HepG2 (cell line): ENCODE results near the gene P4HB. TPM values are rescaled to one million over a fixed set of nuclear protein-coding genes. Genes with fewer than 3 reads are reported as not detected.

ENCODE experiments used
- ATAC-seq: fragments of 200-7000 bp; cut with Tn5 transposase; 3 replicates; pipeline ENCODE4 v1.9.1; 2020; ENCODE audit warnings: mild to moderate bottlenecking, moderate library complexity
- BruUV-seq: library from RNA; stranded (reverse); fragments of 400-500 nt; replicated peaks from 2 replicates; lab custom pipeline; 2021; lab: Mats Ljungman, UMichigan
- CTCF ChIA-PET: fragments of 300-600 bp; formaldehyde crosslinking; extraction: SDS; loops from one replicate; lab custom pipeline; 2021; ENCODE audit warnings: low total read pairs, inconsistent platforms, low intra/inter-chr PET ratio; lab: Yijun Ruan, JAX
- POLR2A ChIA-PET: fragments of 350-600 bp; sonication (Branson Sonifier 250); formaldehyde crosslinking; loops from one replicate; lab custom pipeline; 2020; ENCODE audit warnings: antibody characterized with exemption, inconsistent platforms; lab: Yijun Ruan, JAX
- DNase-seq: peaks from one replicate; pipeline ENCODE4 v3.0.0-alpha.2; 2015; ENCODE audit warnings: low spot score
- FAIRE-seq: peaks from 3 replicates; lab custom pipeline; 2011; peaks lifted over from hg19 to GRCh38; lab: Jason Lieb, UNC
- H2AFZ ChIP-seq: one replicate; pipeline ENCODE4 v1.6.1; 2011; ENCODE audit warnings: low read length, inconsistent platforms
- H3K27ac ChIP-seq: fragments of 300-600 bp; 3 replicates; pipeline ENCODE4 v1.8.0; 2011; ENCODE audit warnings: mixed run types, mild to moderate bottlenecking, mixed read lengths, low read length, inconsistent platforms; ENCODE audit not compliant: insufficient read depth; ENCODE audit errors: extremely low read length
- H3K27me3 ChIP-seq, 2 experiments: fragments of 200-600 bp in 1 of 2; 2 replicates in 1 of 2; 3 replicates in 1 of 2; pipeline versions ENCODE4 v1.6.0 to v1.8.0; 2011; ENCODE audit warnings: low read length in 2 of 2, mild to moderate bottlenecking in 2 of 2, moderate library complexity in 2 of 2, inconsistent platforms in 1 of 2; ENCODE audit not compliant: insufficient read depth in 2 of 2, control insufficient read depth in 1 of 2
- H3K36me3 ChIP-seq, 2 experiments: fragments of 200-600 bp in 1 of 2; replicated peaks in 1 of 2; 2 replicates in 1 of 2; 3 replicates in 1 of 2; pipeline versions ENCODE4 v1.5.1 to v1.8.0; 2011; ENCODE audit warnings: low read length in 2 of 2, inconsistent platforms in 1 of 2; ENCODE audit not compliant: insufficient read depth in 2 of 2, control insufficient read depth in 1 of 2
- H3K4me1 ChIP-seq: 2 replicates; pipeline ENCODE4 v1.5.1; 2012; ENCODE audit warnings: low read length, inconsistent platforms; ENCODE audit not compliant: insufficient read depth
- H3K4me2 ChIP-seq: 2 replicates; pipeline ENCODE4 v1.6.0; 2011; ENCODE audit warnings: low read depth, low read length, inconsistent platforms
- H3K4me3 ChIP-seq, 3 experiments: fragments of 200-600 bp in 1 of 3; sonication (generic), shearing (Covaris generic) in 1 of 3; replicated peaks in 1 of 3; 2 replicates each; pipeline ENCODE4 v1.5.1; 2011 to 2016; ENCODE audit warnings: low read length in 3 of 3, inconsistent platforms in 2 of 3, low read depth in 2 of 3, mild to moderate bottlenecking in 2 of 3, control low read depth in 1 of 3, mixed read lengths in 1 of 3; ENCODE audit not compliant: insufficient read depth in 1 of 3
- H3K79me2 ChIP-seq: one replicate; pipeline ENCODE4 v1.6.1; 2011; ENCODE audit warnings: low read length, inconsistent platforms; ENCODE audit not compliant: insufficient read depth
- H3K9ac ChIP-seq: 2 replicates; pipeline ENCODE4 v1.6.0; 2011; ENCODE audit warnings: mild to moderate bottlenecking, low read depth, low read length, inconsistent platforms; ENCODE audit not compliant: insufficient read depth
- H3K9me3 ChIP-seq: 2 replicates; pipeline ENCODE4 v1.5.1; 2012; ENCODE audit warnings: mild to moderate bottlenecking, low read length
- H4K20me1 ChIP-seq: 2 replicates; pipeline ENCODE4 v1.6.0; 2011; ENCODE audit warnings: inconsistent platforms, mild to moderate bottlenecking, low read length, moderate library complexity; ENCODE audit not compliant: insufficient read depth
- CAMTA2 ChIP-seq: sonication (generic); formaldehyde crosslinking; IDR thresholded peaks from 2 replicates; pipeline ENCODE4 v1.4.0; 2020; ENCODE audit warnings: mild to moderate bottlenecking, missing genetic modification reagents, borderline replicate concordance
- FOXP1 ChIP-seq, 2 experiments: fragments of 450-650 bp in 1 of 2; IDR thresholded peaks; 2 replicates each; pipeline ENCODE4 v1.6.1; 2017 to 2018; ENCODE audit warnings: antibody characterized with exemption in 1 of 2
- GATAD1 ChIP-seq: IDR thresholded peaks from 2 replicates; pipeline ENCODE4 v1.6.1; 2016; ENCODE audit warnings: missing genetic modification reagents, missing compliant biosample characterization
- KLF11 ChIP-seq: IDR thresholded peaks from 2 replicates; pipeline ENCODE4 v1.6.1; 2016; ENCODE audit warnings: missing compliant biosample characterization
- KLF16 ChIP-seq, 2 experiments: sonication (generic) in 1 of 2; formaldehyde crosslinking in 1 of 2; IDR thresholded peaks; 2 replicates each; pipeline versions ENCODE4 v1.6.1 to v1.8.0; 2016 to 2023; ENCODE audit warnings: missing genetic modification reagents in 2 of 2, missing compliant biosample characterization in 1 of 2
- MIER3 ChIP-seq: IDR thresholded peaks from 2 replicates; pipeline ENCODE4 v1.6.1; 2016; ENCODE audit warnings: missing compliant biosample characterization, borderline replicate concordance
- PLRG1 ChIP-seq: fragments of 450-650 bp; conservative IDR thresholded peaks from 2 replicates; pipeline ENCODE4 v1.6.1; 2016
- POLR2AphosphoS5 ChIP-seq: IDR thresholded peaks from 2 replicates; pipeline ENCODE4 v1.6.1; 2012; ENCODE audit warnings: low read depth, low read length
- SCMH1 ChIP-seq: sonication (generic); formaldehyde crosslinking; IDR thresholded peaks from 2 replicates; pipeline ENCODE4 v1.9.0; 2021; ENCODE audit warnings: missing genetic modification reagents, mild to moderate bottlenecking, borderline replicate concordance
- SOX6 ChIP-seq, 2 experiments: fragments of 450-650 bp in 1 of 2; sonication (generic) in 1 of 2; formaldehyde crosslinking in 1 of 2; IDR thresholded peaks; 2 replicates each; pipeline versions ENCODE4 v1.4.0 to v1.6.1; 2017 to 2020; ENCODE audit warnings: antibody characterized with exemption in 1 of 2, mild to moderate bottlenecking in 1 of 2, missing genetic modification reagents in 1 of 2
- TCF12 ChIP-seq, 2 experiments: fragments of 450-650 bp in 1 of 2; sonication (generic) in 1 of 2; formaldehyde crosslinking in 1 of 2; IDR thresholded peaks; 2 replicates each; pipeline versions ENCODE4 v1.6.1 to v1.8.0; 2017 to 2022; ENCODE audit warnings: antibody characterized with exemption in 1 of 2, mild to moderate bottlenecking in 1 of 2, missing genetic modification reagents in 1 of 2, moderate library complexity in 1 of 2
- TCF7 ChIP-seq: sonication (generic); IDR thresholded peaks from 2 replicates; pipeline ENCODE4 v1.6.1; 2016; ENCODE audit warnings: antibody characterized with exemption, low read depth
- TMF1 ChIP-seq: sonication (generic); formaldehyde crosslinking; IDR thresholded peaks from 2 replicates; pipeline ENCODE4 v1.8.1; 2022; ENCODE audit warnings: low read depth, missing genetic modification reagents
- ZNF207 ChIP-seq: fragments of 450-650 bp; IDR thresholded peaks from 2 replicates; pipeline ENCODE4 v1.6.1; 2016; ENCODE audit warnings: antibody characterized with exemption, borderline replicate concordance
- ZNF251 ChIP-seq: sonication (generic); formaldehyde crosslinking; IDR thresholded peaks from 2 replicates; pipeline ENCODE4 v1.9.0; 2021; ENCODE audit warnings: mild to moderate bottlenecking, missing genetic modification reagents
- ZNF432 ChIP-seq: sonication (generic); formaldehyde crosslinking; IDR thresholded peaks from 2 replicates; pipeline ENCODE4 v1.5.0; 2020; ENCODE audit warnings: missing genetic modification reagents, mild to moderate bottlenecking, borderline replicate concordance
- ZNF510 ChIP-seq: sonication (generic); formaldehyde crosslinking; IDR thresholded peaks from 2 replicates; pipeline ENCODE4 v1.4.0; 2020; ENCODE audit warnings: low read depth, mild to moderate bottlenecking, missing genetic modification reagents
- ZNF761 ChIP-seq: sonication (generic); formaldehyde crosslinking; conservative IDR thresholded peaks from 2 replicates; pipeline ENCODE4 v1.4.0; 2020; ENCODE audit warnings: mild to moderate bottlenecking, missing genetic modification reagents
- ZNF841 ChIP-seq: sonication (generic); formaldehyde crosslinking; IDR thresholded peaks from 2 replicates; pipeline ENCODE4 v1.8.1; 2023; ENCODE audit warnings: missing genetic modification reagents, borderline replicate concordance
- ZSCAN30 ChIP-seq: sonication (generic); formaldehyde crosslinking; IDR thresholded peaks from 2 replicates; pipeline ENCODE4 v1.5.0; 2020; ENCODE audit warnings: mild to moderate bottlenecking, missing genetic modification reagents
- WGBS: methylation state at CpG from one replicate; pipeline ENCODE4 v1.1.6; 2017; ENCODE audit warnings: low lambda C conversion rate; 5-methylcytosine and 5-hydroxymethylcytosine counted together
- in situ Hi-C: cut with HindIII; loops from 2 replicates; pipeline ENCODE4 v1.10.0; 2017; ENCODE audit warnings: low pct_unique_long_range_greater_than_20kb; ENCODE audit not compliant: extremely low pct_ligation_motif_present
- intact Hi-C: fragments of 100-400 bp; cut with micrococcal nuclease; formaldehyde crosslinking; loops from one replicate; pipeline ENCODE4 v1.10.0; 2022; ENCODE audit not compliant: unreplicated experiment
- polyA plus RNA-seq, 8 experiments: library from polyadenylated mRNA; depleted of rRNA in 3 of 8; stranded (reverse) in 7 of 8; unstranded in 1 of 8; fragments of >200 nt; fragmentation: Illumina TruSeq in 4 of 8; extraction: Trizol in 4 of 8; gene quantifications; 2 replicates each; pipeline versions ENCODE4 v1.2.1 to v1.2.3, GENCODE V29; 2011 to 2016; ENCODE audit warnings: low read depth in 4 of 8, missing spikeins in 1 of 8, mixed read lengths in 1 of 8; ENCODE audit not compliant: insufficient read depth in 1 of 8
- total RNA-seq, 5 experiments: library from RNA; depleted of rRNA; stranded (reverse); fragments of >200 nt; fragmentation: Illumina TruSeq; extraction: Trizol; gene quantifications; 2 replicates each; pipeline ENCODE4 v1.2.3, GENCODE V29; 2016; ENCODE audit warnings: low read depth in 1 of 5
- TF ChIP-seq, protein P1 (sequence below): sonication (generic); formaldehyde crosslinking; IDR thresholded peaks from 2 replicates; pipeline ENCODE4 v1.5.1; 2020; ENCODE audit warnings: mild to moderate bottlenecking, moderate library complexity, missing genetic modification reagents
- TF ChIP-seq, protein P2 (sequence below): sonication (generic); formaldehyde crosslinking; IDR thresholded peaks from 2 replicates; pipeline ENCODE4 v1.4.0; 2020; ENCODE audit warnings: missing genetic modification reagents

Gene P4HB
- total and polyA plus RNA-seq, 2 of the 13 experiments (the other 11 are each of a cell fraction or from before 2014, with no cell fraction given): 185 to 782 TPM

DNA sequence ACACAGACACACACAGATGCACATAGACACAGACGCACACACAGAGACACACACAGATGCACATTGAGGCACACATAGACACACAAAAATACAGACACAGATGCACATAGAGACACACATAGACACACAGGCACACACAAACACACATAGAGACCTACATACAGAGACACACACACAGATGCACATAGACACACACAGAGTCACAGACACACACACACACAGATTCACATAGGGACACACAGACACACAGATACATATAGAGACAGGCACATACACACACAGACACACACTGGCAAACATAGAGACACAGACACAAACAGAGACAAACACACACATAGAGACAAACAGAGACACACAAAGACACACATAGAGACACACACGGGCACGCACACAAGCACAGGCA lies 66.3 kb downstream of the P4HB start:
- Histone ChIP-seq H3K9ac (no peak overlapping the region; the same call in 1 of the 2 replicates), H3K4me3 (no peak overlapping the region), H3K36me3 (no peaks in the 10 kb centered on the region), H4K20me1 (no peaks in the 10 kb centered on the region), H3K4me2 (no peak overlapping the region), H3K27me3 (peaks cover 1 to 12% of the 10 kb centered on the region in 2 experiments; a peak in 4 of 5 replicates), H2AFZ (no peak overlapping the region), H3K27ac (no peak overlapping the region), H3K79me2 (no peaks in the 10 kb centered on the region), H3K9me3 (no peaks in the 10 kb centered on the region), H3K4me1 (peaks cover 19% of the 10 kb centered on the region)
- ChIA-PET POLR2A (interaction anchor here (1.1 kb wide), 1 partner anchor 39 kb away, joined by 9 read pairs; the partner anchor contains the start of gene MCRIP1), CTCF (no interaction called here)
- intact Hi-C loops (no loop called here), in situ Hi-C loops (no loop called here)
- BruUV-seq: no TSS peak
- FAIRE-seq (no peak), ATAC-seq (peak; percentile 33), DNase-seq (no peak)
- 42% methylated on average over 3 of the region's 3 CpGs for WGBS
- no peak for TF ChIP-seq ZSCAN30 (CRISPR knock-in tag)
- no peak for TF ChIP-seq GATAD1 (CRISPR knock-in tag)
- TF ChIP-seq SOX6 (IDR thresholded peaks at IDR 0.05): peak; percentile 68; the same call in 1 of the 2 replicates
- no peak for TF ChIP-seq SOX6 (CRISPR knock-in tag; IDR thresholded peaks at IDR 0.05)
- TF ChIP-seq, protein P1, sequence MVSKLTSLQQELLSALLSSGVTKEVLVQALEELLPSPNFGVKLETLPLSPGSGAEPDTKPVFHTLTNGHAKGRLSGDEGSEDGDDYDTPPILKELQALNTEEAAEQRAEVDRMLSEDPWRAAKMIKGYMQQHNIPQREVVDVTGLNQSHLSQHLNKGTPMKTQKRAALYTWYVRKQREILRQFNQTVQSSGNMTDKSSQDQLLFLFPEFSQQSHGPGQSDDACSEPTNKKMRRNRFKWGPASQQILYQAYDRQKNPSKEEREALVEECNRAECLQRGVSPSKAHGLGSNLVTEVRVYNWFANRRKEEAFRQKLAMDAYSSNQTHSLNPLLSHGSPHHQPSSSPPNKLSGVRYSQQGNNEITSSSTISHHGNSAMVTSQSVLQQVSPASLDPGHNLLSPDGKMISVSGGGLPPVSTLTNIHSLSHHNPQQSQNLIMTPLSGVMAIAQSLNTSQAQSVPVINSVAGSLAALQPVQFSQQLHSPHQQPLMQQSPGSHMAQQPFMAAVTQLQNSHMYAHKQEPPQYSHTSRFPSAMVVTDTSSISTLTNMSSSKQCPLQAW (CRISPR knock-in tag): no peak
- TF ChIP-seq, protein P2, sequence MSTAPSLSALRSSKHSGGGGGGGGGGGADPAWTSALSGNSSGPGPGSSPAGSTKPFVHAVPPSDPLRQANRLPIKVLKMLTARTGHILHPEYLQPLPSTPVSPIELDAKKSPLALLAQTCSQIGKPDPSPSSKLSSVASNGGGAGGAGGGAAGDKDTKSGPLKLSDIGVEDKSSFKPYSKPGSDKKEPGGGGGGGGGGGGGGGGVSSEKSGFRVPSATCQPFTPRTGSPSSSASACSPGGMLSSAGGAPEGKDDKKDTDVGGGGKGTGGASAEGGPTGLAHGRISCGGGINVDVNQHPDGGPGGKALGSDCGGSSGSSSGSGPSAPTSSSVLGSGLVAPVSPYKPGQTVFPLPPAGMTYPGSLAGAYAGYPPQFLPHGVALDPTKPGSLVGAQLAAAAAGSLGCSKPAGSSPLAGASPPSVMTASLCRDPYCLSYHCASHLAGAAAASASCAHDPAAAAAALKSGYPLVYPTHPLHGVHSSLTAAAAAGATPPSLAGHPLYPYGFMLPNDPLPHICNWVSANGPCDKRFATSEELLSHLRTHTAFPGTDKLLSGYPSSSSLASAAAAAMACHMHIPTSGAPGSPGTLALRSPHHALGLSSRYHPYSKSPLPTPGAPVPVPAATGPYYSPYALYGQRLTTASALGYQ (CRISPR knock-in tag): no peak
- TF ChIP-seq CAMTA2 (CRISPR knock-in tag): no peak
- TF ChIP-seq TCF7: no peak
- TF ChIP-seq TCF12 (IDR thresholded peaks at IDR 0.05): no peak
- no peak for TF ChIP-seq TCF12 (CRISPR knock-in tag; IDR thresholded peaks at IDR 0.05)
- no peak for TF ChIP-seq KLF11 (CRISPR knock-in tag)
- TF ChIP-seq KLF16 (CRISPR knock-in tag; IDR thresholded peaks at IDR 0.05): no peak
- peak; percentile 20; the same call in 1 of the 2 replicates for TF ChIP-seq PLRG1
- TF ChIP-seq POLR2AphosphoS5: no peak
- no peak for TF ChIP-seq ZNF761
- peak; percentile 73; the same call in 1 of the 2 replicates for TF ChIP-seq FOXP1 (IDR thresholded peaks at IDR 0.05)
- TF ChIP-seq FOXP1 (CRISPR knock-in tag; IDR thresholded peaks at IDR 0.05): no peak
- TF ChIP-seq ZNF432 (CRISPR knock-in tag): no peak
- no peak for TF ChIP-seq SCMH1 (CRISPR knock-in tag)
- TF ChIP-seq MIER3 (CRISPR knock-in tag): no peak
- TF ChIP-seq ZNF841 (CRISPR knock-in tag): no peak
- no peak for TF ChIP-seq ZNF510 (CRISPR knock-in tag)
- TF ChIP-seq ZNF207: peak; percentile 83; the same call in 1 of the 2 replicates
- TF ChIP-seq ZNF251 (CRISPR knock-in tag): no peak
- TF ChIP-seq TMF1 (CRISPR knock-in tag): no peak
